Epidermal melanocyte (primary cell): ENCODE measurements around the gene G3BP1.
"Not testable (repeated sequence)": the region's sequence is repeated elsewhere in the genome, so short reads cannot be mapped to it uniquely, and the experiment has no call there.

Source experiments
- DNase-seq: peaks from one replicate; pipeline ENCODE4 v3.0.0; 2011; ENCODE audit warnings: low spot score; ENCODE audit not compliant: insufficient read length

The G3BP1 gene

DNA sequence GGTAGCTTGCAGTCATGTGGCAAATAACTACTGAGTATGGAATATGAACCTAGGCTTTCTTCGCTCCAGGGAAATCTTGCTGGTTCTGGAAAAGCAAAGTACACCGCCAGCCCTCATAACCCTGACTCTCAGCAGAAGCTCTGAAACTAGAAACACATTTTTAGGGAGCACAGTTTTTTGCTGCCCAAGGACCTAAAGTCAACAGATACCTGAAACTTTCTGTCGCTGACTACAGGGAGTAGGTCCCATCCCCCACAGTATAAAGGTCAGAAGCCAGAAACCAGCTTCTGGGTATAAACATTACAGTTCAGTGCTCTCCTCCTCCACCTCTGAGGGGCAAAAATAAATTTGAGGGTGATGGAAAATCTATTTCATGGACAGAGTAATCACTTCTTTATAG is 16.4 kb upstream of the G3BP1 start:
- no peak for DNase-seq

DNA sequence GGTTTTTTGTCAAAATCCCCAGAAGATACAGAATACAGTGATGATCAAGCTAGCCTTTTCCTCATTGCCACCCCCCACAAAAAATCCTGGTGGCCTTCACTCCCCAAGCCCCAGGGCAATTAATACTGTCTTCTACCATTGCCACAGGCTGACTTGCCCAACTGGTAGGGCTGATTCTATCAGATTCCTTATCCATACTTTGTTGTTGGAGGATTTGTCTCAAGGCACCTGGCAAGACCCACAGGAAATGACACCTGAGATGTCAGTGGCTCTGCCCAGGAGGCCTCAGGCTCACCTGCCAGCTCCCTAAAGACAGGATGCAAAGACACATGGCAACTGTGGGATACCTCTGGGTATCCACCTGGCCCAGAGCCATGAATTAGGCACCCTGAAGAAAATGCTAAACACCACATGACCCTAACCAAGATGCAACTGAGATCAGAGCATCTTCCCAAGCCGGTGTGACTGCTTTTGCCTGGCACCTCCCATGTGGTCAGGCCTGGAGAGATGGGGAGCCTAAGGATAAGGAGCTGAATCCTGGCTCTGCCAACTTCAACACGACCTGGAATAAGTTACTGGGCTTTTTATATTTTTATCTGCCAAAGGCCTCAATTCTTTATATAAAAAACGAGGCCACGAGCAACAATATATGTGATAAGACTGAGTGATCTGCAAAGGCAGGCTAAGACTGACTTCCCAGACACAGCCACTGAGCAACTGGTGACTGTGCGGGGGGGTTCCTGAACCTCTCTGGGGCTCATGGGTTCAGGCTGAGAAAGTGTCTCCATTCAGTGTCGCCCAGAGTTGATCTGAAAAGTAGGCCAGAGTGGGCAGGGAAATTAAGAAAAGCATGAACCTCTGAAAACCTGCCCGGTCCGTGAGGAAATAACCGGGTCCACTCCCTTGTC is 14.3 kb upstream of the G3BP1 start:
- DNase-seq: no peak

DNA sequence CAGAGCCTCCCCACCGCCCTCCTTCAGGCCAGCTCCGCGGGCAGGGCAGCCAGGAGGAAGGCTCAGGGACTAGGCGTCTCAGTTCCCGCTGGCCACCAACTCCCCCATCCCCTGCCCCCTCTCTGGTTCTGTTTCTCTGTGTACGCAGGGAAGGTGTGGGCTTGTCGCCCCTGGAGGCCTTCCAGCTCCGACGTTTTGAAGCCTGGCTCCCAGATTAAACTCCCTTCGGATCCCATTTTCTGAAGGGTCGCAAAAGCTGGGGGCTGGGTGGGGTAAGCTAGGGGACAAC is 13.7 kb upstream of the G3BP1 start:
- no peak for DNase-seq

DNA sequence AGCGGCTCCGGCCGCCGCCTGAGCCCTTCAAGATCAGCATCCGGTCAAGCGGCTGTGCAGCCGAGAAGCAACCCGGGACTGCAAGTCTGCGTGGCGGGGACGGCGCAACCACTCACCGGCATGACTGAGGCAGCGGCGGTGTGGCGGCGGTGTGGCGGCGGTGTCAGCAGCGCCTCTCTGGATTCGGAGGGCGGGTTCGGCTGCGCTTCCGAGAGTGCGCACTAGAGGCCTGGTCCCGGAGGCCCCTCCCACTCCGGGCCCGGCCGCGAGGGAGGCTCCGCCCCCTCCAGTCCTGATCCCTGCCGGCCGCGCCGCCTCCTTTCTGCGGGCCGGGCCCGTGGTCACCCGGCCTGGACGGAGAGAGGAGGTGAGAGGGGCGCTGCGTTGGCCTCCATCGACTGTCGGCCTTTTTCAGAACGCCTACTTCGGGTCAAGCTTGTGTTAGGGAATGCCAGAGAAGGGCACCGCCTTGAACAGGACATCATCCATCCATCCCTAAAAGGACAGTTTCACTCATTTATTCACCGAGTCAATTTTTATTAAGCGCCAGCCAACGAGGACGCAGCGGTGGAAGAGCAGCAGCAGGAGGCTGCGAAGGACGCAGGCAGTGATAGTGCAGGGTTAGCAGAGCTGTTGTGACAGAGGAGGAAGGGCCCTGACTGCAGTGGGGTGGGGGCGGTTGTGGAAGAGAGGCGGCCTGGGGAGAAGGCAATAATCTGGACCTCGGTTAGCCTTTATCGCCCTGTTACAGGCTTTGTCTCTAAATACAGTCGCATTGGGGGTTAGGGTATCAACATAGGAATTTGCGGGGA is 13.1 kb upstream of the G3BP1 start, which contains the start of gene ATOX1:
Gene ATOX1, minus strand, starts transcription at position 202 of the 812 bp plus-strand sequence. Its CDS starts 80 bp downstream, at position 122.
- DNase-seq: peak; percentile 95

DNA sequence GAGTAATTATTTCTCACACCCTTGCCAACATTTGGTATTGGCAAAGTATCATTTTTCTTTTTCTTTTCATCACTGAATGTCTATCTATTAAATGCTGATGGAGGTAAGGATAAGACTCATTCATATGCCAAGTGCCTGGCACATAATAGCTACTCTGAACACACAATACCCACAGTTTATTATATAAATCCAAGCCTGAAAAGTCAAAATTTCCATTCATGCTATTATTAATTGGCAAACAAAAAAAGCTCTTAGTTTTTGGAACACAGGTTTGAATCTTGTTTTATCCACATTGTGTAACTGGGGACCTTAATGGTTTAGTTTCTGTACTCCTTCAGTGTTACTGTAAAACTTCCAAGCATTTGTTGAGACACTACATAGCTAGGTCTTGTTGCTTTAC is 7.0 kb upstream of the G3BP1 start:
- DNase-seq: no peak

DNA sequence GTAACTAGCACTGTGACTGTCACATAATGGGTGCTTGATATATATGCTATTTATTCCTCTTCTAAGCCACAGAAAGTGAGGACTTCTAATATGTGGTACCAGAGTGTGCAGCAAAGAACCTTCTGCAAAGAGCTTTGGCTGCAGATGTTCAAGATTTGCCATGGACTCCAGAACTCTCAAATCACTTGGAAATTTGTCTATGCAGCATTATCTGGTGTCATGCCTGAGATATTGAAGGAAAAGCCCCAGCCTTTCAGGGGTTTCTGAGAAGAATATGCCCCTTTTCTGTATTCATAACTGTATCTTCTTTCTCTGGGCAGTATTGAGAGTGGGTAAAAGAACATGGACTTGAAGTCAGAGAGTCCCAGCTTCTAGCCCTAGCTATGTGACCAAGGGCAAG is 4.8 kb upstream of the G3BP1 start:
- DNase-seq: no peak

DNA sequence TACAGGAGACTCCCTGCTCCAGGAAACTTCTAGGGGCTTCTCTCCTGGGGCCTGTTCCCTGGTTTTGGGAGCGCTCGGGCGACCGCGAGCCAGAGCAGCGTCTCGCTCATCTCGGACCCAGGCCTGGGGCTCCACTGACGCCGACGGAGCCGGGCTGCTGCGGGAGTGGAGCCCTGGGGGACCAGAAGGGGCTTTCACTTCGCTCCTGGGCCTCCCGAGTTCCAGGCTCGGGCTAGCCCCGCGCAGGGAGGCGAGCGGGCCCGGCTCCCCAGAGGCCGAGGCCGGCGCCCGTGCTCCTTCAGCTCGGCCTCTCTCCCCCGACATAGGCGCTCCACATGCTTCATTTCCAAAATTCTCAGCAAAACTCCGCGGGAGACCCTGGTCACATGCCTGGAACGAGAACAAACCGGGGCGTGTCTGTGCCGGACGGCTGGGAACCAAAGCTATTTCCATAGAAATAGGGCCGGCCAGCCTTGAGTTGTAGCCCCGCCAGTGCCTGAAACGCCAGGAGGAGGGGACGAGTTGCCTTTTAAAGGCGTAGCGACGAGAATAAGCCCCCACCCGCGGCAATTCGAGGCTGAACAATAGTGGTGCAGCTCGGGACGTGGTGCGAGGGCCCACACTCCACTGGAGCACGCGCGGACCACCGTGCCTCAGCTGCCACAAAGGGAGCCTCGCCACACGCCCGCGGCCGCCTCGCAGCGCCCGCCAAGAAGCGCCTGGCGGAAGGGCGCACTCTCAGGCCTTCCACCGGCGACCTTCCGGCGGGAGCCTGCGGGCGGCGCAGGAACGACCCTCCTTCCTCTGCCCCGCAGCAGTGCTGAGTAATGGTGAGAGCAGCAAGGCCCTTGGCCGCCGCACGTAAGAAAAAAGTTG is 1.1 kb upstream of the G3BP1 start:
- peak; percentile 18 for DNase-seq

DNA sequence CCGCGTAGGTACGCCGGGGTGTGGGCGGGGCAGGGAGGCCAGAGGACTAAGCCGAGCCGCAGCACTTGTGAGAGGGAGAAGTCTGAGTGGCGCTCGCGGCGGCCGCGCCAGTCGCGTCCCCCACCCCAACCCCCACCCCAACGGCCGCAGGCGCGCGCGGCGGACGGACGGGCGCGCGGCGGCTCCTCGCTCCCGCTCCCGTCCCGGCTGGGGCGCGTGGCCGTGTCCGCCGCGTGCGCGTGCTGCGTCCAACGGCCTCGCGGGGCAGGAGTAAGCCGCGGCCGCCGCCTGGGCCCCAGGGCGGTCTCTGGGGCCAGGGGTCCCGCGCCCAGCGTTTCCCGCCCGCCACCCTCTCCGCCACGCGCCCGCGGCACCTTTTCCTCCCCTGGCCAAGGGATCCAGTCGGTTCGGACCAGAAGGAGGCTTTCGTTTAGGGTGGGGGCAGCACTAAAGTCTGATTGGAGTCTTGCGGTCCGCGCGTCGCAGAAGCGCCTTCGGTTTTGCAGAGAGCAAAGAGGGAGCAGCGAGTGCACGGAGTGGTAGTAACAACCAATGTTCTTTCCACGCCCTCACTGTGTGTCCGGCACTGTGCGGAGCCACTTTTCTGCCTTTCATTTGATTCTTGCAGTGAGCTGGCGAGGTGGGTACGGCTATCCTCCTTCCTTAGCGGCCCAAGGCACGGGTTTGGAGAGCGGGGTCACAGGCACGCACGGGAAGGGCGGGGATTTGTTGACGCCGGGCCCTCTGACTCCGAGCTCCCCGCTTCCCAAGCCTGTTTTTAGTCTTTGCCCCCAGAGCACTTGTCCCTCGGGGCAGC is 483 bp downstream of the G3BP1 start:
- DNase-seq: no peak

DNA sequence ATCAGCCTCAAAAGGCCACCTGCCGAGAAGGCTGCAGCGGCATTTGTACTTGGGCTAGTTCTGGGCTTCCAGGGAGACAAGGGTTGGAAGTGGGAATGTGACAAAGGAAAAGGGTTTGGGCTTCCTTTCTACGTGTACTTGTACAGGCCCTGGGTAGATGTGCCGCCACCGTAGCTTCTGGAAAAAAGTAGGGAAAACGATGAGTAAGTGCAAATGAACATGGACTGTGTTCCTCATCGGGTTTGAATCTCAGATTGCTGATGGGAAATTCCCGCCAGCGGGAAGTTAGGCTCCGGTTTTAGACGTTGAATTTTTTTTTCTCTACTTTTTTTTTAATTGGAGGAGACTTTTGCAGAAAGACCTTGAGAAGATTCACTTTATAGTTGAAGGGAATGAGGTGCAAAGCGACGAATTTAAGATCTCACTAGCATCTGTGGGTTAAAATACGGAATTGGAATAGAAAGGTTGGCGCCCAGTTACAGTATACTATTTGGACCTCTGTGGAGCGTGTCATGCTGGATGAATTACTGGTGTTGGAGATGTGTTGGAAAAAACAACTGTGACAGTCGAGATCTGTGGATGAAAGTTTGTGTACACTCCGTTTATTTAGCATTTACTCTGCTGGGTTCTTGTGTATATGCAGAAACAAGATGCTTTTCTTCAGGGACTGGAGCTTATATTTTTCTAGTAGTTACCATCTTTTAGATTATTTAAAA is 1.2 kb downstream of the G3BP1 start:
- no peak for DNase-seq

DNA sequence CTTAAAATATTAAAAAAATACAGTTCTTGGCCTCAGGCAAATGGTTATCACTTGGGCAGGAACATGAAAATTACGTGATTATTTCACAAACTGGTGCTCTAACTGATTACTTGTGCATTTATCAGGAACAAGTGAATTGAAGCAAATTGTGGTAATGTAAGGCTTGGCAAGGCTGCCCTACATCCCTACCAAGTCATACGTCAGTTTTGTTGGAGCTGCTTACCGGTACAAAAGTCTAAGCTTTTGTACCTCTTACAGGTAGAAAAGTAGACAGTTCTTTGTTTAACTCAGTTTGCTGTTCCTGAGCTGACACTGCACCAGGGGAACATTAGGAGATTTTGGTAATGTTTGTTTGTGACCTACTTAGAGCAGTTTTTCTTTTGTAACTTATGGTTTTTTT is 2.2 kb downstream of the G3BP1 start:
- no peak for DNase-seq

DNA sequence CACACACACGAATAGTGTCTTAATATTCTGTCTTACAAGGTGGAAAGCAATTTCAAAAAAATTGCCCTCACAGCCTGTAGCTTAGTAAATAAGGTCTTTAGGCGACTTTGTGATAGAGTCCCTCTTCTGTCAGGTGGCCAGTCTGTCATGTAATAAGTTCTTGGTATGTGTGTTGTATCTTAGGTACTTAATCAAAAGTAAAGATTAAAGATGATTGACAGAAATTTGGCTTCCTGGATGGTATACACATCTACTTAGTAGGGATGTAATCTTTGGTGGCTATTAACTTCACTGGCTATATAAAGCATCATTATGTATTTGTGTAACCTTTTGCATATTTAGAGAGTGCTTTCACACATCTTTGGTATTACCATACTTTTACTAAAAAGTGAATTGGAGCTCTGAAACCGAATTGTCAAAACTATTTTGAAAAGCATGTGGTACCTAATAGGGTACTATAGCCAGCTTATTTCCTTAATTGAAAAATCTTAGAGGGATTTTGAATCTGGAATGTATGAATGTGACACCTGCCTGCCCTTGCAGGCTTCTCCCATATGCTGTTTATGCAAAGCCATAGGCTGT is 3.4 kb downstream of the G3BP1 start:
- no peak for DNase-seq

DNA sequence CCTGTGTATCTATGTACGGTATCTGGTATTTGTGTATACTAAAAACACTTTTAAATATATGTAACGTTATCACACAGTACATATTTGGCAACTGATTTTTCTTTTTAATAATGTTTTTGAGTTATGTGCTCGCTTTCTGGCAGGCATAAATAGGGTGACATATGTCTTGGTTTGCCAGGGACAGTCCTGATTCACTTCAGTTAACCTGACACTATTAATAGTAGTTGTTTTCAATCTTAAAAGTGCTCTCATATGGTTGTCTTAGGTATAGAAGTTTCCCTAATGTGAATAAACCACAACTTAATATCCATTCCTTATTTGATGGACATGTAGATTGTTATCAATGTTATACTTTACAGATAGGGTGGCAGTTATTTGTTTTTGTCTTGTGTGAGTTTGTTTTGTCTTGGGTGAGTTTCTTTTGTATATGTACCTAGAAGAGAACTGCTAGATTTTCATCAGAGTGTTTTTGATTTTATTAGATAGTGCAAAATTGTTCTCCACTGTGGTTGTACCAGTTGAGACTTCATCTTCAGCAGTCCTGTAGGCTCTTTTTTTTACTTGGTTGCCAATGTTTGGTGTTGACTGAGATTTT is 7.9 kb downstream of the G3BP1 start:
- no peak for DNase-seq

DNA sequence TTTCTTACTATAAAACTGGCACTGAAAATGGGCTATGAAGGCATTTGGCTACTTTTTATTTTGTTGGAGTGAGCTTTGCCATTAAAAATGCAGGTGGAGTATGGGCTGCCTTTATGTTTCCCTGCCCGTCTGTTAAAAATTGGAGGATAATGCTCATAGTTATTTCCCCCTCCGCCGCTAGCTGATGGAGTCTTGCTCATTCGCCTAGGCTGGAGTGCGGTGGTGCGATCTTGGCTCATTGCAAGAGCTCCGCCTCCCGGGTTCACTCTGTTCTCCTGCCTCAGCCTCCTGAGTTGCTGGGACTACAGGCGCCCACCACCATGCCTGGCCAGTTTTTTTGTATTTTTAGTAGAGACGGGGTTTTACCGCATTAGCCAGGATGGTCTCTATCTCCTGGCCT is 8.6 kb downstream of the G3BP1 start:
- no peak for DNase-seq

DNA sequence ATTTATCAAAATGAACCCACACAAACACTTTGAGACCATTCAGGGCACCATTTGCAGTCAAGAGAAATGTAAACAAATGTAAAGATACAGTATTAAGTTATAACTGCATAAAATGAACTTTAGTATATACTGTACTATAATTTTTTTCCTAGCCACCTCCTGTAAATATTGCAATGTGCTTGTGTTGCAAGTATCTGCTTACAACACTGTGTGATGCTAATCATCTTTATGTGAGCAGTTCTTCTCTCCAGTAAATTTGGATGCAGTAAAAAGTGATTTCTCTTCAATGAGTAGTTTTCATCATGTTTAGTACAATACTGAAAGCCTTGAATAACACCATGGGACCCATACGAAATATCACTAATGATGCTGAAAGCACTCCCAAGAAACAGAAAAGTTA is 9.4 kb downstream of the G3BP1 start:
- DNase-seq: no peak

DNA sequence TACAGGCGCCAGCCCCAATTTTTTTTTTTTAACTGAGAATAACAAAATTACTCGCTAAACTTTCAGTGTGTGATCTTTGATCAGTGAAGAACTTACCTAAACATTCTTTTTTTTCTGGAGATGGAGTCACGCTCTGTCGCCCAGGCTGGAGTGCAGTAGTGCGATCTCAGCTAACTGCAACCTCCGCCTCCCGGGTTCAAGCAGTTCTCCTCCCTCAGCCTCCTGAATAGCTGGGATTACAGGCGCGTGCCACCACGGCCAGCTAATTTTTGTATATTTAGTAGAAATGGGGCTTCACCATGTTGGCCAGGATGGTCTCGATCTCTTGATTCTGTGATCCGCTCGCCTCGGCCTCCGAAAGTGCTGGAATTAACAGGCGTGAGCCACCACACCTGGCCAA is 11.9 kb downstream of the G3BP1 start:
- DNase-seq: not testable (repeated sequence)

DNA sequence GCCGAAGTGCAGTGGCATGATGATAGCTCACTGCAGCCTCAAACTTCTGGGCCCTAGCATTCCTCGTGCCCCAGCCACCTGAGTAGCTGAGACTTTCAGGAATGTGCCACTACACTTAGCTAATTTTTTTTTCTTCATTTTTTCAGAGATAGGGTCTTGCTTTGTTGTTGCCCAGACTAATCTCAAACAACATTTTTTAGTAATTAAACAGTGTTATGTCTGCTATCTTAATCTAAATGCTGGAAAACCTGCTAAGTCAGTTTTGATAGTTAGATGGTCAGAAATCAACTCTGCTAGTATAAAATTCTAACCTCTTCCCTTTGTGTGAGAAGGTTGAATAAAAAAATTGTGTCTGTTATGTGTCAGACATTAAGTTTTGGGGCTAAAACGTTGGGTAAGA is 12.4 kb downstream of the G3BP1 start:
- DNase-seq: no peak

DNA sequence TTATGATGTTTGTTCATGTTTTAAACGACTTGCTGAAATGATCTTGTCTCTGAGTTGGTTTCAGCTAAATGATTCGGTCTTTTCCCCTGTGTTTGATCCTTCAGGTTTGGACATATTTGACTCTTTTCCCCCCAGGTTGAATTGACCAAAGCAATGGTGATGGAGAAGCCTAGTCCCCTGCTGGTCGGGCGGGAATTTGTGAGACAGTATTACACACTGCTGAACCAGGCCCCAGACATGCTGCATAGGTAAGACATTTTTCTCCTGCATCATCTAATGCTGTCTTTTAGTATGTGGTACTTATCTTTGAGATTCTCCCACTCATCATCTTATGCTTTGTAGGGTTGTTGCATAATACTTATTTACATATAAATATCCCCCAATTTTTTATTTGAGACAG is 14.7 kb downstream of the G3BP1 start:
- no peak for DNase-seq

DNA sequence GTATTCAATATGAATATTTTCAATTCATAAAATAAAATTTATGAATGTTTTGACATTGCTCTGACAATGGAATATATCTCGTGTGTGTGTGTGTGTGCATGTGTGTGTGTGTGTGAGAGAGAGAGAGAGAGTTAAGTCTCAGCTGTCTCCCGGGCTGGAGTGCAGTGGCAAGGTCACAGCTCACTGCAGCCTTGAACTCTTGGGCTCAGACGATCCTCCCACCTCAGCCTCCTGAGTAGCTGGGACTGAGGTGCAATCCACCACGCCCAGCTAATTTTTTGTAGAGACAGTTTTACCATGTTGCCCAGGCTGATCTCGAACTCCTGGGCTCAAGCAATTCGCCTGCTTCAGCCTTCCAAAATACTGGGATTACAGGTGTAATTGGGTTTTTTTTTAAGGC is 16.1 kb downstream of the G3BP1 start:
- DNase-seq: no peak

DNA sequence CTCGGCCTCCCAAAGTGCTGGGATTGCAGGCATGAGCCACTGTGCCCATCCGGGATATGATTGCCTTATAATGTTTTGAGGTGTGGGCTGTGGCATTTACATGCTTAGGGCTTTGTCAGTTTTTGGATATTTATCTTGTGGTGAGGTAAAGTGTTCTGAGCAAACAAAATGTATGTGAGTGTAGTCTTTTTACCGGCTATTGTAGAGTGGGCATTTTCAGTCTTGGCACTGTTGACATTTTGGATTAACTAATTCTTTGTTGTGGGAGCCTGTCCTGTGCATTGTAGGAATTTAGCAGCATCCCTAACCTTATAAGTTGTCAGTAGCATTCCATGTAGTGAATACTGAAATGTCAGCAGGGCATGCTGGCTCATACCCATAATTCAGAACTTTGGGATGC is 21.6 kb downstream of the G3BP1 start:
- no peak for DNase-seq
